ENCODE results near the gene SLC22A12. TPM values are rescaled to one million over a fixed set of nuclear protein-coding genes. Genes with fewer than 3 reads are reported as not detected.
"Not testable (repeated sequence)": the region's sequence is repeated elsewhere in the genome, so short reads cannot be mapped to it uniquely, and the experiment has no call there.

The SLC22A12 gene
- total and polyA plus RNA-seq, 2 of the 8 experiments (the other 6 are each of a cell fraction or from before 2014, with no cell fraction given) = not detected

GRCh38 chr11:64595922-64596321 lies 4.9 kb downstream of the SLC22A12 start:
- H3K27ac ChIP-seq (ENCODE audit: low read depth, low read length); H4K91ac ChIP-seq (replicated peaks; ENCODE audit: insufficient read length, low read length); H2BK20ac ChIP-seq (ENCODE audit: low read length); H3K9me3 ChIP-seq (ENCODE audit: insufficient read depth in 2 of 2, low read depth in 1 of 2, low read length in 1 of 2); H3K14ac ChIP-seq (ENCODE audit: insufficient read length); H3K18ac ChIP-seq (ENCODE audit: extremely low read depth, low read length); H3K79me2 ChIP-seq (ENCODE audit: control insufficient read depth in 1 of 2, insufficient read depth in 2 of 2, low read length in 2 of 2); H2BK15ac ChIP-seq (ENCODE audit: low read length); DNase-seq (ENCODE audit: low read depth in 1 of 2, low spot score in 2 of 2); FAIRE-seq; H2BK12ac ChIP-seq (ENCODE audit: low read depth, low read length); H3K27me3 ChIP-seq (replicated peaks in 1 of 4; ENCODE audit: control insufficient read depth in 3 of 4, extremely low read depth in 1 of 4, insufficient read depth in 3 of 4, low read length in 3 of 4); H2BK5ac ChIP-seq (ENCODE audit: low read depth, low read length); H2BK120ac ChIP-seq (replicated peaks; ENCODE audit: low read depth, low read length); CTCF ChIA-PET (ENCODE audit: partially characterized antibody); H3K79me1 ChIP-seq (ENCODE audit: low read depth, low read length); H3K4me1 ChIP-seq (replicated peaks in 1 of 4; ENCODE audit: control insufficient read depth in 3 of 4, insufficient read depth in 4 of 4, low read length in 3 of 4); H2AK5ac ChIP-seq (ENCODE audit: low read depth, low read length); H3K36me3 ChIP-seq (ENCODE audit: control insufficient read depth in 2 of 4, insufficient read depth in 4 of 4, low read length in 3 of 4); H3K4me2 ChIP-seq (ENCODE audit: insufficient read depth in 1 of 2, low read depth in 2 of 2, low read length in 2 of 2); POLR2A ChIA-PET (ENCODE audit: partially characterized antibody); H3K9ac ChIP-seq (replicated peaks in 1 of 4; ENCODE audit: extremely low read depth in 1 of 4, low read depth in 3 of 4, low read length in 3 of 4); H3K4ac ChIP-seq (replicated peaks; ENCODE audit: insufficient read length, low read depth, low read length); H3K4me3 ChIP-seq (ENCODE audit: extremely low read depth in 1 of 4, insufficient read depth in 2 of 4, low read depth in 3 of 4, low read length in 4 of 4); H3K23ac ChIP-seq (ENCODE audit: insufficient read length); H4K8ac ChIP-seq (ENCODE audit: extremely low read depth, insufficient read depth, low read length); H4K5ac ChIP-seq (ENCODE audit: insufficient read length, low read depth, low read length); H2AFZ ChIP-seq (ENCODE audit: low read length): not testable (repeated sequence)
- Histone ChIP-seq H4K20me1 (replicated peaks in 1 of 2; ENCODE audit: control insufficient read depth in 1 of 2, insufficient read depth in 2 of 2, low read length in 2 of 2) (peaks cover 0 to 11% of the 10 kb centered on the region in 2 experiments), H3K56ac (replicated peaks; ENCODE audit: insufficient read length, low read depth, low read length) (peak overlapping the region; percentile 100), H3K23me2 (ENCODE audit: low read depth, low read length) (peaks cover 21% of the 10 kb centered on the region; the same call in 1 of the 2 replicates)
- WGBS, 2 experiments (ENCODE audit: extremely low coverage in 1 of 2, insufficient coverage in 1 of 2, insufficient read length in 1 of 2, insufficient replicate concordance in 2 of 2, low coverage in 1 of 2, low lambda C conversion rate in 2 of 2, missing lambda C conversion rate in 1 of 2) = 80 to 96% methylated on average over 1 of the region's 1 CpG

All from H1 (cell line).